ENCODE measurements around the gene DAZAP1.

DNA sequence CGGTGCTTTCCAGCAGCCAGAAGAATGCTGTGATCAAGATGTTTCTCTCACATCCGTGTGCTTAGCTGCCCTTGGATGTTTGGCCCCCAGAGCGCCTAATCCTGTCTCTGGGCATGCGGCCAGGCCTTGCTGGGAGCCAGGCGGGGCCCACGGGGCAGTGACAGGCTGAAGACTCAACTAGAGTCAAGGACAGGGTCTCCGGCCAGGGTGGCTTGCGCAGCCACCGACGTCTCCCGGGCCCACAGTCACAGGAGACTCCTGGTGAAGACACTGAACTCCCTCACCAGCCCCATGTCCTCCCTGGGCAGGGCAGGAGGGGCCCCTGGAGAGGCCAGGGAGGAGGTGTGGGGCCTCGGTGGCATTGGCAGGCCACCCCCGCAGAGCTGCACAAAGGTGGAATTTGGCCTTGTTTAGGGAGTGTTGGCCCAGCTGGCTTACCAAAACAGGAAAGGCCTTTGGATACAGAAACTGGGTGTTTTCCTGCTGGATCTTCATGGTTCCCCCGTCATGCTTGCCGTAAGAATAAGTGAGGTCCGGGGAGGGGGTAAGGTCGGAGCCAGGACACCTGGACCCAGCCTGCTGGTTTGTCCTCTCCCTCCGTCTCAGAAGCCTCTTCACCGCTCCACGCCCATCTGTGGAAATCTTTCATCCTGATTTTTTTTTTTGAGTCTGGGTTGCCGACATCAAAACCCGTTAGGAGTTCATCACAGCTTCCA, 33.7 kb upstream of the DAZAP1 start:
- no peak for TF ChIP-seq CTCF (IDR thresholded peaks at IDR 0.05)
- TF ChIP-seq ZFX (IDR thresholded peaks at IDR 0.05; ENCODE audit: borderline replicate concordance) = no peak

All from 22Rv1 (cell line).